Progenitor cell of endocrine pancreas (in vitro differentiated cells): ENCODE data around the gene C1QL2. TPM values are rescaled to one million over a fixed set of nuclear protein-coding genes. Genes with fewer than 3 reads are reported as not detected.

Experiments
- DNase-seq: peaks from one replicate; pipeline ENCODE4 v3.0.0; 2021; ENCODE audit warnings: low spot score; ENCODE audit not compliant: unreplicated experiment
- H3K27ac Mint-ChIP-seq: 2 replicates; pipeline ENCODE4 v1.8.0; 2021; ENCODE audit warnings: mild to moderate bottlenecking, moderate library complexity, mixed read lengths
- H3K27me3 Mint-ChIP-seq: 2 replicates; pipeline ENCODE4 v1.8.0; 2021; ENCODE audit warnings: mixed read lengths
- H3K36me3 Mint-ChIP-seq: 2 replicates; pipeline ENCODE4 v1.8.0; 2022; ENCODE audit warnings: mixed read lengths; ENCODE audit not compliant: insufficient read depth
- H3K4me1 Mint-ChIP-seq: 2 replicates; pipeline ENCODE4 v1.8.0; 2021; ENCODE audit warnings: low read depth, mixed read lengths
- H3K4me3 Mint-ChIP-seq: 2 replicates; pipeline ENCODE4 v1.8.0; 2021; ENCODE audit warnings: low read depth, mild to moderate bottlenecking, moderate library complexity, mixed read lengths
- H3K9me3 Mint-ChIP-seq: 2 replicates; pipeline ENCODE4 v1.8.0; 2021; ENCODE audit warnings: low read depth, mixed read lengths
- CTCF ChIP-seq: fragments of 200-600 bp; sonication (generic); IDR thresholded peaks from one replicate; pipeline ENCODE4 v1.5.0; 2021; ENCODE audit warnings: antibody characterized with exemption, mild to moderate bottlenecking; ENCODE audit not compliant: unreplicated experiment
- total RNA-seq: library from RNA; stranded (reverse); gene quantifications from 2 replicates; pipeline ENCODE4 v1.2.1, GENCODE V29; 2021

Gene C1QL2
- total RNA-seq, 1 donor from 2014 or later: 0.14 TPM

GRCh38 chr2:119126650-119127049, 31.9 kb downstream of the C1QL2 start:
- peaks cover 14% of the 10 kb centered on the region for H3K4me1 Mint-ChIP-seq
- H3K4me3 Mint-ChIP-seq: no peak overlapping the region
- peak; percentile 27 for DNase-seq

GRCh38 chr2:119123389-119123788, 35.2 kb downstream of the C1QL2 start:
- Mint-ChIP-seq H3K36me3 (no peaks in the 10 kb centered on the region), H3K9me3 (no peaks in the 10 kb centered on the region), H3K4me1 (peaks cover 1% of the 10 kb centered on the region), H3K4me3 (no peak overlapping the region), H3K27me3 (peaks cover 54% of the 10 kb centered on the region), H3K27ac (no peak overlapping the region)
- no peak for TF ChIP-seq CTCF
- no peak for DNase-seq

More at GRCh38 chr2:119126650-119127049, 31.9 kb downstream of the C1QL2 start:
- H3K36me3 Mint-ChIP-seq: no peaks in the 10 kb centered on the region
- H3K9me3 Mint-ChIP-seq: no peaks in the 10 kb centered on the region
- H3K27ac Mint-ChIP-seq: no peak overlapping the region
- peak; percentile 58 for TF ChIP-seq CTCF
- H3K27me3 Mint-ChIP-seq: peaks cover 43% of the 10 kb centered on the region

GRCh38 chr2:119122663-119123062, 35.9 kb downstream of the C1QL2 start:
- H3K4me3 Mint-ChIP-seq: no peak overlapping the region
- no peaks in the 10 kb centered on the region for H3K36me3 Mint-ChIP-seq
- no peak overlapping the region for H3K27ac Mint-ChIP-seq
- peaks cover 1% of the 10 kb centered on the region for H3K4me1 Mint-ChIP-seq
- no peak for TF ChIP-seq CTCF
- H3K27me3 Mint-ChIP-seq: peaks cover 59% of the 10 kb centered on the region
- H3K9me3 Mint-ChIP-seq: no peaks in the 10 kb centered on the region
- no peak for DNase-seq

GRCh38 chr2:119119999-119120756, 38.4 kb downstream of the C1QL2 start:
- no peak for DNase-seq
- TF ChIP-seq CTCF: no peak
- Mint-ChIP-seq H3K27me3 (peaks cover 68% of the 10 kb centered on the region), H3K4me1 (peaks cover 1% of the 10 kb centered on the region), H3K4me3 (no peak overlapping the region), H3K36me3 (no peaks in the 10 kb centered on the region), H3K27ac (no peak overlapping the region), H3K9me3 (no peaks in the 10 kb centered on the region)

GRCh38 chr2:119119076-119119785, 39.3 kb downstream of the C1QL2 start:
- Mint-ChIP-seq H3K9me3 (no peaks in the 10 kb centered on the region), H3K4me3 (no peak overlapping the region), H3K4me1 (peaks cover 1% of the 10 kb centered on the region), H3K27ac (no peak overlapping the region), H3K27me3 (peaks cover 62% of the 10 kb centered on the region), H3K36me3 (no peaks in the 10 kb centered on the region)
- DNase-seq: no peak
- TF ChIP-seq CTCF: no peak
